Peyer's patch (tissue), 4 donors: ENCODE measurements around the gene GLB1L. TPM values are rescaled to one million over a fixed set of nuclear protein-coding genes. Genes with fewer than 3 reads are reported as not detected.

Experiments
- DNase-seq, 3 donors: peaks; one replicate each; pipeline ENCODE4 v3.0.0-alpha.2; 2017 to 2019
- H3K27ac ChIP-seq, 4 donors: fragments of 200-600 bp; sonication (generic); one replicate each; pipeline ENCODE4 v1.5.1; 2016 to 2019
- H3K27me3 ChIP-seq, 2 donors: fragments of 200-600 bp; sonication (generic); one replicate each; pipeline ENCODE4 v1.5.1; 2019
- H3K36me3 ChIP-seq, 3 donors: fragments of 200-600 bp; sonication (generic); one replicate each; pipeline ENCODE4 v1.5.1; 2016 to 2019
- H3K4me1 ChIP-seq, 4 donors: fragments of 200-600 bp; sonication (generic); one replicate each; pipeline ENCODE4 v1.5.1; 2016 to 2019
- H3K4me3 ChIP-seq, 4 donors: fragments of 200-600 bp; sonication (generic); 1 replicate in 3 of 4; 2 replicates in 1 of 4; pipeline ENCODE4 v1.5.1; 2016 to 2019; ENCODE audit warnings: mild to moderate bottlenecking in 1 of 4
- H3K9me3 ChIP-seq, 4 donors: fragments of 200-600 bp; sonication (generic); one replicate each; pipeline ENCODE4 v1.5.1; 2016 to 2019; ENCODE audit warnings: mild to moderate bottlenecking in 1 of 4
- CTCF ChIP-seq, 6 experiments: fragments of 450-650 bp in 4 of 6; fragments of 200-600 bp in 2 of 6; sonication (generic) in 1 of 6; IDR thresholded peaks; one replicate each; pipeline ENCODE4 v1.5.1; 2017 to 2019; ENCODE audit warnings: antibody characterized with exemption in 6 of 6, mild to moderate bottlenecking in 3 of 6, moderate library complexity in 1 of 6
- POLR2A ChIP-seq, 2 donors: fragments of 450-650 bp; IDR thresholded peaks; one replicate each; pipeline ENCODE4 v1.5.1; 2017; ENCODE audit warnings: antibody characterized with exemption in 2 of 2, mild to moderate bottlenecking in 2 of 2, moderate library complexity in 2 of 2
- total RNA-seq, 4 donors: library from RNA; depleted of rRNA; stranded (reverse); fragments of >200 nt; gene quantifications; one replicate each; pipeline ENCODE4 v1.1.0, GENCODE V29; 2016

GLB1L gene
- total RNA-seq, 4 donors from 2014 or later, result 2.7 to 9.5 (median 7.0) TPM; not detected in 1

GRCh38 chr2:219216535-219216915 is 28.7 kb downstream of the GLB1L start:
- no peaks in the 10 kb centered on the region for H3K9me3 ChIP-seq
- no peaks in the 10 kb centered on the region for H3K27me3 ChIP-seq
- no peak for TF ChIP-seq CTCF (IDR thresholded peaks at IDR 0.05)
- TF ChIP-seq POLR2A (IDR thresholded peaks at IDR 0.05), result no peak
- H3K27ac ChIP-seq, result no peak overlapping the region
- DNase-seq, result no peak
- peaks cover 0 to 31% (median 0%) of the 10 kb centered on the region in 3 donors for H3K36me3 ChIP-seq
- no peak overlapping the region for H3K4me3 ChIP-seq
- peaks cover 0 to 32% (median 10%) of the 10 kb centered on the region in 4 donors for H3K4me1 ChIP-seq

GRCh38 chr2:219215871-219216534 is 29.2 kb downstream of the GLB1L start:
- no peak for DNase-seq
- H3K27me3 ChIP-seq, result no peaks in the 10 kb centered on the region
- TF ChIP-seq CTCF (IDR thresholded peaks at IDR 0.05) (no peak), POLR2A (IDR thresholded peaks at IDR 0.05) (no peak)
- no peak overlapping the region for H3K4me3 ChIP-seq
- peaks cover 4 to 32% (median 10%) of the 10 kb centered on the region in 4 donors for H3K4me1 ChIP-seq
- H3K27ac ChIP-seq, result no peak overlapping the region
- H3K9me3 ChIP-seq, result no peaks in the 10 kb centered on the region
- peaks cover 0 to 25% (median 0%) of the 10 kb centered on the region in 3 donors for H3K36me3 ChIP-seq

GRCh38 chr2:219214786-219215185 is 30.5 kb downstream of the GLB1L start:
- Histone ChIP-seq H3K9me3 (no peaks in the 10 kb centered on the region), H3K4me3 (no peak overlapping the region), H3K4me1 (peaks cover 5 to 27% (median 10%) of the 10 kb centered on the region in 4 donors), H3K27me3 (no peaks in the 10 kb centered on the region), H3K36me3 (peaks cover 0 to 19% (median 0%) of the 10 kb centered on the region in 3 donors), H3K27ac (no peak overlapping the region)
- TF ChIP-seq POLR2A (IDR thresholded peaks at IDR 0.05) (no peak), CTCF (IDR thresholded peaks at IDR 0.05) (no peak)
- DNase-seq, result no peak

- H3K27ac ChIP-seq, result no peak overlapping the region
- DNase-seq, result peak in 1 of 3 donors; percentile 17
- H3K36me3 ChIP-seq, result peaks cover 0 to 22% (median 0%) of the 10 kb centered on the region in 3 donors
- H3K27me3 ChIP-seq, result no peaks in the 10 kb centered on the region
- TF ChIP-seq POLR2A (IDR thresholded peaks at IDR 0.05) (no peak), CTCF (IDR thresholded peaks at IDR 0.05) (no peak)
- no peaks in the 10 kb centered on the region for H3K9me3 ChIP-seq
- no peak overlapping the region for H3K4me3 ChIP-seq
- peaks cover 5 to 20% (median 9%) of the 10 kb centered on the region in 4 donors for H3K4me1 ChIP-seq
Measured at GRCh38 chr2:219214141-219214540, 31.1 kb downstream of the GLB1L start.

- Histone ChIP-seq H3K27me3 (no peaks in the 10 kb centered on the region), H3K9me3 (no peaks in the 10 kb centered on the region), H3K4me1 (peaks cover 5 to 21% (median 7%) of the 10 kb centered on the region in 4 donors), H3K4me3 (no peak overlapping the region), H3K27ac (no peak overlapping the region), H3K36me3 (peaks cover 0 to 26% (median 0%) of the 10 kb centered on the region in 3 donors)
- DNase-seq, result peak in 1 of 3 donors; percentile 37
- TF ChIP-seq POLR2A (IDR thresholded peaks at IDR 0.05) (no peak), CTCF (IDR thresholded peaks at IDR 0.05) (no peak)
Measured at GRCh38 chr2:219213486-219214071, 31.7 kb downstream of the GLB1L start.
